Stomach smooth muscle (tissue), 2 donors: Measurements from ENCODE around the gene CLSTN2.

ENCODE experiments used
- H3K27ac ChIP-seq: one replicate; pipeline ENCODE4 v1.7.0; 2013; ENCODE audit warnings: mild to moderate bottlenecking, low read length, inconsistent platforms
- H3K27me3 ChIP-seq, 2 donors: one replicate each; pipeline ENCODE4 v1.7.0; 2013; ENCODE audit warnings: low read length in 2 of 2; ENCODE audit not compliant: insufficient read depth in 2 of 2, control insufficient read depth in 1 of 2
- H3K36me3 ChIP-seq, 2 donors: one replicate each; pipeline ENCODE4 v1.7.0; 2013; ENCODE audit warnings: low read length in 2 of 2; ENCODE audit not compliant: control insufficient read depth in 2 of 2, insufficient read depth in 2 of 2
- H3K4me1 ChIP-seq: one replicate; pipeline ENCODE4 v1.7.0; 2013; ENCODE audit warnings: low read length; ENCODE audit not compliant: control insufficient read depth, insufficient read depth
- H3K4me3 ChIP-seq, 2 donors: one replicate each; pipeline ENCODE4 v1.7.0; 2013; ENCODE audit warnings: low read length in 2 of 2
- H3K9ac ChIP-seq, 2 donors: one replicate each; pipeline ENCODE4 v1.7.0; 2013; ENCODE audit warnings: low read length in 2 of 2, mild to moderate bottlenecking in 1 of 2
- H3K9me3 ChIP-seq, 2 donors: one replicate each; pipeline ENCODE4 v1.7.0; 2013; ENCODE audit warnings: low read length in 2 of 2; ENCODE audit not compliant: control insufficient read depth in 2 of 2
- donor health status: healthy.
- donor health status: Pancreatic carcinoma.

Gene CLSTN2

DNA sequence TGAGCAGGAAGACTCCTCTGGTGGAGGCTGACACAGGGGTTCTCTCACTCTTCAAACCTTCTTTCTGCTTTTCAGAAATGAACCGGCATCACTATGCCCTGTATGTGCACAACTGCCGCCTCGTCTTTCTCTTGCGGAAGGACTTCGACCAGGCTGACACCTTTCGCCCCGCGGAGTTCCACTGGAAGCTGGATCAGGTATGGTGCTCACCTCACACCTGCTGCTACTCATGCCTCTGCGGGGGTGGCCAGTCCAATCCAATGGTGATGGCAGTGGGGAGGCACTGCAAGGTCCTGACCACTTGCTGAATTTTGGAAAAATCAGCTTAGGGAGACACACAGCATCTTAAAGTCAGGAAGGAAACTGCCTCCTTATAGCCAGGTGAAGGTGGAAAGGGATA, 531.5 kb downstream of the CLSTN2 start:
- no peaks in the 10 kb centered on the region for H3K4me1 ChIP-seq

DNA sequence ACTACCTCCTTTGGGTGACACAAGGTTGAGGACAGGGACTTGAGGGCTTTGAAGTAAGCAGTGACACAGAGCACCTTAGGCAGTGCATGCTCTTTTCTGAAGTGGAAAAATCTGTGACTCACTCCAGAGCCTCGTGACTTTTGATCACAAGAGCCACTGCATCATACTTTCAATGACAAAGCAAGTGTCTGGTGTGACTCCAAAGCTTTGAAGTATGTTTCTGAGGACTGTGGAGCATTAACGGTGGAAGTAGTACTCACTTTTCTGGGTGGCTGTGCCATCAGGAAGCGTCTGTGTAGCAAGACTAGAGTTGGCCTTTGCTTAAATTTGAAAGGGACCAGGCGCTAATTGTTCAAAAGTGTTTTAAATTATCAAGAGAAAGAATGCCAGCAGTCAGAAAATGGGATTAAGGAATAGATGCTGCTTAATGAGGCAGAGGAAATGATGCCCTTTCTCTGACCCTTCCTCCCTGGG, 532.2 kb downstream of the CLSTN2 start:
- H3K27me3 ChIP-seq, result no peaks in the 10 kb centered on the region
- H3K36me3 ChIP-seq, result no peaks in the 10 kb centered on the region
- no peaks in the 10 kb centered on the region for H3K9me3 ChIP-seq
- H3K27ac ChIP-seq, result no peak overlapping the region
- H3K9ac ChIP-seq, result no peak overlapping the region
- H3K4me3 ChIP-seq, result no peak overlapping the region
- no peaks in the 10 kb centered on the region for H3K4me1 ChIP-seq

More for the DNA sequence above, 531.5 kb downstream of the CLSTN2 start:
- Histone ChIP-seq H3K9ac (no peak overlapping the region), H3K4me3 (no peak overlapping the region), H3K36me3 (no peaks in the 10 kb centered on the region), H3K9me3 (no peaks in the 10 kb centered on the region), H3K27me3 (no peaks in the 10 kb centered on the region), H3K27ac (no peak overlapping the region)

DNA sequence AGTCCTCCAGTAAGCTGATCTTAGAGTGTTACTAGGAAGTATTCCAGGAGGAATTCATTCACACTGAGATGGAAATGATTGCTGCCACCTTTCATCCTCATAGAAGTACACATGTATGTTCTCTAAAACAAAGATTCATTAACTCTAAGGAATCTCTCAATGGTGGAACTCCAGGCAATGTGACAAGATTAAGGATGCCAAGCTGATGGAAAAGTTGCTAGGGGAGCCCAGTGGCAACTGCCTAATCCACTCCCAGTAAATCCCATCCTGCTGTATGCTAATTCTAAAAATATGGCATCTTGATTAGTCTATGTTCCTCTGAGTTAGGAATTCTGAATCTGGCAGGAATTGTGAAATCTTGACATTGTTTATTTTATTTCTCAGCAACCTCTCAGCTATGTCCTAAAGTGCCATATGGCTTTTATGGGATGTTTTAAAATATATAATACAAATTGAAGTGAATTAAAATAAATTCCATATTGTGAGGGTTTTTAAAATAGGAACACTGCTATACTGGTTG, 532.9 kb downstream of the CLSTN2 start:
- no peaks in the 10 kb centered on the region for H3K9me3 ChIP-seq
- H3K4me1 ChIP-seq, result no peaks in the 10 kb centered on the region
- H3K9ac ChIP-seq, result no peak overlapping the region
- no peaks in the 10 kb centered on the region for H3K27me3 ChIP-seq
- H3K27ac ChIP-seq, result no peak overlapping the region
- no peaks in the 10 kb centered on the region for H3K36me3 ChIP-seq
- no peak overlapping the region for H3K4me3 ChIP-seq

DNA sequence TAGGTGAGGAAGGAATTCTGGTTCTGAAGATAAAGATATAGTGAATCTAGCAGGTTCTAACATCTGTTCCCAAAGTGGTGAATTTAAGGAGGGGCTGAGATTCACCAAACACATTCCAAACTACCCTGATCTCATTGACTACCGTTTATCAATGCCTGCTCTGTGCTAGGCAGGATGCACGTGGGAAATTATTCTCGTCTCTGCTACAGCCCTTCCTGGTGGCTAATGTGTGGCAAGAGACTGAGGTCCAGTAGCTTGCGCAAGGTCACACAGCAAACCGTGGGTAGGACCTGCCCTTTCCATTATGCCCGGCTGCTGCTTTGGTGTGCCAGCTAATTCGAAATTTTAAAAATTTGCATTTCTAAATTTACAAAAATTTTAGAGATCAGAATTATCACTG, 533.4 kb downstream of the CLSTN2 start:
- Histone ChIP-seq H3K4me3 (no peak overlapping the region), H3K27me3 (no peaks in the 10 kb centered on the region)

DNA sequence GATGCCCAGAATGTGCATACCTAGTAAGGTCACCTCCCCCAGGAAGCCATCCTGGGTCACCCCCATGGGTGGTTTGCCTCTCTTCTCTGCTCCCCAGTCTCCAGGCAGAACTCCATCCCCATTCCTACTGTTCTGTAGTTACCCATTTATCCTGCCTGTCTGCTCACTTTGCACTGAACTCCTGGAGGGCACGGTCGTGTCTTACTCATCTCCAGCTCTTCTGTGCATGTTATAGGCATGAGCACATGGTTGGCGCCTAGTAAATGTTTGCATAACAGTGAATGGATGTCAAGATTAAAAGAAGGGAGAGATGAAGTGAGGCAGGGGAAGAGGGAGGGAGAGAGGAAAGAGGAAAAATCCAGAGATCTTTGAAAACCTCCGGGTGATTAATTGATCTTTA, 534.5 kb downstream of the CLSTN2 start:
- H3K4me3 ChIP-seq, result no peak overlapping the region
- no peaks in the 10 kb centered on the region for H3K27me3 ChIP-seq
- H3K9me3 ChIP-seq, result no peaks in the 10 kb centered on the region
- no peak overlapping the region for H3K27ac ChIP-seq
- no peaks in the 10 kb centered on the region for H3K4me1 ChIP-seq
- no peaks in the 10 kb centered on the region for H3K36me3 ChIP-seq
- no peak overlapping the region for H3K9ac ChIP-seq

More for the DNA sequence above, 533.4 kb downstream of the CLSTN2 start:
- Histone ChIP-seq H3K36me3 (no peaks in the 10 kb centered on the region), H3K9ac (no peak overlapping the region), H3K4me1 (no peaks in the 10 kb centered on the region), H3K27ac (no peak overlapping the region), H3K9me3 (no peaks in the 10 kb centered on the region)

DNA sequence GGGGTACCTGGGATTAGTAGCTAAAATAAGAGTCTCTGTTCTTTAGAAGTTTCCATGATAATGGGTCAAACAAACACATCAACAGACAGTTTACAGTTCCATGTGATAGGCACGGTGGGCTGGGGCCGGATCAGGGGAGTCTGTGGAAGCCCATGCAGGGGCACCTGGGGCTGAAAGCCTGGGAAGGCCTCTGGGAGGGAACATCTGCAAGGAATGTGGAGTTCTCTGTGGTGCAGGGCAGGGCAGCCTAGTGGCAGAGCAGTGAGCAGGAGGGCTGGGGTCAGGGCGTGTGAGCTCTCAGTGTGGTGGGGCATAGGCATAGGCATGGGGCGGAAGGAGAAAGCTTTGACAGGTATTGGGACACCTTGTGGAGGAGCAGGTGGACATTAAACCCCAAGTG, 535.2 kb downstream of the CLSTN2 start:
- Histone ChIP-seq H3K36me3 (no peaks in the 10 kb centered on the region), H3K27ac (no peak overlapping the region), H3K27me3 (no peaks in the 10 kb centered on the region), H3K9me3 (no peaks in the 10 kb centered on the region), H3K4me1 (no peaks in the 10 kb centered on the region), H3K9ac (no peak overlapping the region), H3K4me3 (no peak overlapping the region)

DNA sequence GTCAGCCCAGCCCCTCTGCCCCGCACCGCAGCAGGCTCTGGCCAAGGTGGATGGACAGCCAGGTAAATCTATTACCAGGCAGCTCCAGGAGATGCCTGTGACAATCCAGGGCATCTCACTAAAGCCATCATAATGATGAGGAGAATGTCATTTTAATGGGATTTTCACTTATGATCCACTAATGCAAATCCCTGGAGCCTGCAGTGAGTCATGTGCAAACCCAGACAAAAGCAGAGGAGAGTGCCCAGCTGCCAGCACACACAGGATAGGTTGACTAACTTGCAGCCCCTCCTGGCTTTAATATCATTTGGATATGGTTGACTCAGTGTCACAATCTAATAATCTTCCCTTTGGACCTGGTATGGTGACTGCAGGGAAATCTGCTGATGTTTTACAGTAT, 536.0 kb downstream of the CLSTN2 start:
- H3K4me1 ChIP-seq, result no peaks in the 10 kb centered on the region
- H3K36me3 ChIP-seq, result no peaks in the 10 kb centered on the region
- no peaks in the 10 kb centered on the region for H3K9me3 ChIP-seq
- H3K9ac ChIP-seq, result no peak overlapping the region
- H3K27me3 ChIP-seq, result no peaks in the 10 kb centered on the region
- H3K4me3 ChIP-seq, result no peak overlapping the region
- H3K27ac ChIP-seq, result no peak overlapping the region

DNA sequence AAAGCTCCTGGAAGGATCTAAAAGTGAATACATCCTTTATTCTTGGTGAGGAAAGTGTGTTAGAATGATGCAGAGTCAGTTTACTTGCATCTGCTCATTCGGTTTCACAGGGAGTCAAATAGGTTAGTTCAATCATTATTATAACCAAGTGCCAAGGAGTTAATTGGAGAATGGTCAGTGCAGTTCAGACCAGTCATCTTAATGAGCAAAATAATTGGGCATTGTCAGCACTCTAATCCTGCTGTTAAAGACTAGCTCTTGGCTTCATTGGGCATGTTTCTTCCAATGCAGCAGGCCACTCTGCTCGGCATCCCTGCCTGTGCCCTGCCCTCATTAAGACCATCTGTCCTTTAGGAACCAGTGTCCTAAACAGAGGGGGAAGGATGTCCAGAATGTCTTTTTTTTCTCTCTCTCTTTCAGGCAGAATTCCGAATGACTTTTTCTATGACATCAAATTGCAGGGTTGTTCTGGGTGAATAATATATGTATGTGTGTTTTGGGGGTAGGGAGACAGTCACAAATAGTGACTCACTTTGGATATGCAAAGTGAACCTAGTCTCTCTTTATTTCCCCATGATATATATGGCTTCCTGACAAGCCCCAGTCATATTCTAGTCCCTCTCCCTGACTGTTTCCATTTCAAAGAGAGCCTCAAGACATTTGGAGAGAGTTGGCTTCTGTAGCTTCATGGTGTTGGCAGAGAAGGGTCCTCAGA, 537.5 kb downstream of the CLSTN2 start:
- Histone ChIP-seq H3K36me3 (no peaks in the 10 kb centered on the region), H3K27me3 (no peaks in the 10 kb centered on the region), H3K4me3 (no peak overlapping the region), H3K9ac (no peak overlapping the region), H3K27ac (no peak overlapping the region), H3K4me1 (no peaks in the 10 kb centered on the region), H3K9me3 (no peaks in the 10 kb centered on the region)

DNA sequence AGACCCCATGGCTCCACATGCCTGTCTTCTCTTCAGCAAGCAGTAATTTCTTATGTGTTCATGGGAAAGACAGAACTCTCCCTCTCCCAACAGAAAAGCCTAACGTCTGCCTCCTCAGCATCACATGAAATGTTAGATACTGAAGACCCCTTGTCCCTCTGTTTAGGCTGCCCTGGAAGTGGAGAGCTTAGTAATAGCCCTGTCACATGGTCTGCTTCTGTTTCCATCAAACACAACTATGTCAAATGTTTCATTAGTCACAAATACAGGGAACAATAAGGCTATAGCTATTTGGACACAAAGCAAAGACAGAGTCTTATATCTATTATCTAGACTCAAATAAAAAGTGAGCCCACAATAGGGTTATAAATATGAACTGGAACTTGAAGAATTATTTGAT, 552.6 kb downstream of the CLSTN2 start:
- no peak overlapping the region for H3K4me3 ChIP-seq
- H3K9me3 ChIP-seq, result no peaks in the 10 kb centered on the region
- H3K9ac ChIP-seq, result no peak overlapping the region
- no peak overlapping the region for H3K27ac ChIP-seq
- H3K4me1 ChIP-seq, result no peaks in the 10 kb centered on the region
- no peaks in the 10 kb centered on the region for H3K36me3 ChIP-seq
- H3K27me3 ChIP-seq, result no peaks in the 10 kb centered on the region

DNA sequence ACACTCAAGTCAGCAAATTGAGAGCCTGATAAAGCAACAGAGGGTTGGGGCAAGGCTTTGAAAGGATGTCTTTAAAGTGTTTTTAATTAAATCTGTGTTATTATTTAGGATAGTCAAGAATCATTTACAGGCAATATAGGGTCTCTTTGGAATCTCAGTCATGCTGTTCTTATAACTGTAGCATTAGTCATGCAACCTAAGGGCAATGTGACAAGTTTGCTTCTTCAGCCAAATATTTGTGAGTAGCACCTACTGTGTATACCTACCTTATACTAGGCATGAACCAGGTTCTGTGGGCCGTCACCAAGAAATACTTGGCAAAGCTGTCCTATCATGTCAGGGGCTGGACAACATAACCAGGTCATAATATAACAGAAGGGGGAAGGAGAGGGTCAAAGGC, 558.3 kb downstream of the CLSTN2 start:
- no peaks in the 10 kb centered on the region for H3K27me3 ChIP-seq
- H3K4me3 ChIP-seq, result no peak overlapping the region
- H3K9ac ChIP-seq, result no peak overlapping the region
- H3K4me1 ChIP-seq, result no peaks in the 10 kb centered on the region
- H3K36me3 ChIP-seq, result no peaks in the 10 kb centered on the region
- H3K27ac ChIP-seq, result no peak overlapping the region
- H3K9me3 ChIP-seq, result no peaks in the 10 kb centered on the region

DNA sequence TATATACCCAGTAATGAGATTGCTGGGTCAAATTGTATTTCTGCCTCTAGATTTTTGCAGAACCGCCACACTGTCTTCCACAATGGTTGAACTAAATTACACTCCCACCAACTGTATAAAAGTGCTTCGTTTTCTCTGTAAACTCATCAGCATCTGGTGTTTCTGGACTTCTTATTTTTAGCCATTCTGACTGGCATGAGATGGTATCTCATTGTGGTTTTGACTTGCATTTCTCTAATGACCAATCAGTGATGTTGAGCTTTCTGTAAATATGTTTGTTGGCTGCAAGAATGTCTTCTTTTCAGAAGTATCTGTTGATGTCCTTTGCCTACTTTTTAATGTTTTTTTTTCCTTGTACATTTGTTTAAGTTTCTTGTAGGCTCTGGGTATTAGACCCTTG, 560.0 kb downstream of the CLSTN2 start:
- H3K9ac ChIP-seq, result no peak overlapping the region
- no peaks in the 10 kb centered on the region for H3K9me3 ChIP-seq
- H3K27ac ChIP-seq, result no peak overlapping the region
- no peaks in the 10 kb centered on the region for H3K36me3 ChIP-seq
- no peaks in the 10 kb centered on the region for H3K27me3 ChIP-seq
- H3K4me1 ChIP-seq, result no peaks in the 10 kb centered on the region
- no peak overlapping the region for H3K4me3 ChIP-seq
